C4-2B (cell line): ENCODE measurements around the gene GGNBP2.

Experiments used
- CTCF ChIP-seq: fragments of 450-650 bp; conservative IDR thresholded peaks from 2 replicates; pipeline ENCODE4 v1.5.1; 2017; ENCODE audit warnings: mild to moderate bottlenecking
- ZFX ChIP-seq: fragments of 450-650 bp; IDR thresholded peaks from 2 replicates; pipeline ENCODE4 v1.6.1; 2017

GRCh38 chr17:36592316-36592715 lies 47.6 kb downstream of the GGNBP2 start:
- TF ChIP-seq CTCF (no peak), ZFX (no peak)
